Right lobe of liver (tissue), 6 donors: ENCODE measurements around the gene TSPAN9. TPM values are rescaled to one million over a fixed set of nuclear protein-coding genes. Genes with fewer than 3 reads are reported as not detected.

Experiments
- ATAC-seq, 4 donors: fragments of 200-7000 bp; cut with Tn5 transposase; one replicate each; pipeline ENCODE4 v1.9.1; 2020; ENCODE audit warnings: mild to moderate bottlenecking in 4 of 4, moderate library complexity in 4 of 4
- DNase-seq, 3 donors: peaks; one replicate each; pipeline ENCODE4 v3.0.0-alpha.2; 2020
- H3K27ac ChIP-seq, 3 donors: fragments of 200-600 bp; one replicate each; pipeline ENCODE4 v1.8.0; 2022
- H3K27me3 ChIP-seq, 2 donors: fragments of 200-600 bp; one replicate each; pipeline ENCODE4 v1.8.0; 2022
- H3K36me3 ChIP-seq, 4 donors: fragments of 200-600 bp; sonication (generic) in 1 of 4; one replicate each; pipeline versions ENCODE4 v1.5.1 to v1.8.0; 2017 to 2022; ENCODE audit warnings: control low read depth in 1 of 4
- H3K4me1 ChIP-seq, 4 donors: fragments of 200-600 bp; sonication (generic) in 1 of 4; one replicate each; pipeline versions ENCODE4 v1.5.1 to v1.8.0; 2017 to 2022; ENCODE audit warnings: control low read depth in 1 of 4
- H3K4me3 ChIP-seq, 3 donors: fragments of 200-600 bp; one replicate each; pipeline ENCODE4 v1.8.0; 2022
- H3K9me3 ChIP-seq, 4 donors: fragments of 200-600 bp; sonication (generic) in 1 of 4; one replicate each; pipeline versions ENCODE4 v1.5.1 to v1.8.0; 2017 to 2022; ENCODE audit warnings: control low read depth in 1 of 4
- POLR2A ChIP-seq: fragments of 450-650 bp; IDR thresholded peaks from one replicate; pipeline ENCODE4 v1.6.1; 2017; ENCODE audit warnings: antibody characterized with exemption, mild to moderate bottlenecking
- WGBS: methylation state at CpG from one replicate; pipeline ENCODE4 v1.1.6; 2018; ENCODE audit warnings: low coverage, low lambda C conversion rate; ENCODE audit not compliant: insufficient coverage; ENCODE audit errors: missing lambda C conversion rate; 5-methylcytosine and 5-hydroxymethylcytosine counted together
- intact Hi-C, 2 donors: fragments of 100-400 bp; cut with DNase I; formaldehyde crosslinking; loops; one replicate each; pipeline versions ENCODE4 v1.11.2 to v1.14.1; 2022
- total RNA-seq, 6 experiments: library from RNA; depleted of rRNA in 2 of 6; stranded (reverse); fragments of >200 nt in 2 of 6; fragmentation: NEBNext Ultra II Directional in 3 of 6; extraction: Animal tissue kit (Norgen Biotek cat#: 25700) in 3 of 6; gene quantifications; one replicate each; pipeline versions ENCODE4 v1.1.0 to v1.2.4, GENCODE V29; 2016 to 2023
- TF ChIP-seq, protein P1 (sequence below), 4 donors: fragments of 200-600 bp in 3 of 4; fragments of 450-650 bp in 1 of 4; IDR thresholded peaks; one replicate each; pipeline versions ENCODE4 v1.5.1 to v1.8.0; 2016 to 2022; ENCODE audit warnings: antibody characterized with exemption in 4 of 4, mild to moderate bottlenecking in 2 of 4
- donor health status: DM: no; HTN: yes; CAD: no.
- donor health status: DM: no; HTN: no; CAD: no.
- donor health status: DM: no; HTN: no; CAD: no.
- donor health status: DM: no; HTN: yes; CAD: no.
- donor health status: DM: no; HTN: yes; CAD: no.

The TSPAN9 gene
- total RNA-seq, 6 experiments from 2014 or later: 23.7 to 53.2 (median 39.8) TPM

DNA sequence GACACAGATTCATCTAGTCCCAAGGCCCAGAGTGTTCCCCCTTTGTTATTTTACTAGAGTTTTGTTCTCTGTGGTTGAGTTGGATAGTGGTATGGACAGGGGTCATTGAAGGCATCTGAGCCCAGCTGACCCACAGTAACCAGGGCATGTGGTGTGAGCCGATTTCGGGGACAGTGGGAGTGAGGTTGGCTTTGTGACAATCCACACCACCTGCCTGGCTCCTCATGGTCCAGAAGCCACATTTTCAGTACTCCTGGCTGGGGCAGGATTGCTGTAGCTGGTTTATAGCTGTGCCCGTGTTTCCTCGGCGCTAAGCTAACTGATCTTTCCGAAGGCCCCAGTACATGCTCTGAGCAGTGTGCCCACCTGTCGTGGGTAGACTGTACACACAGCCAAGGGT, 116.0 kb downstream of the TSPAN9 start:
- DNase-seq (no peak), ATAC-seq (no peak)
- no peak overlapping the region for H3K4me3 ChIP-seq
- peaks cover 0 to 13% (median 0%) of the 10 kb centered on the region in 4 donors for H3K4me1 ChIP-seq
- H3K27ac ChIP-seq: no peak overlapping the region
- no peaks in the 10 kb centered on the region for H3K9me3 ChIP-seq
- TF ChIP-seq, protein P1, sequence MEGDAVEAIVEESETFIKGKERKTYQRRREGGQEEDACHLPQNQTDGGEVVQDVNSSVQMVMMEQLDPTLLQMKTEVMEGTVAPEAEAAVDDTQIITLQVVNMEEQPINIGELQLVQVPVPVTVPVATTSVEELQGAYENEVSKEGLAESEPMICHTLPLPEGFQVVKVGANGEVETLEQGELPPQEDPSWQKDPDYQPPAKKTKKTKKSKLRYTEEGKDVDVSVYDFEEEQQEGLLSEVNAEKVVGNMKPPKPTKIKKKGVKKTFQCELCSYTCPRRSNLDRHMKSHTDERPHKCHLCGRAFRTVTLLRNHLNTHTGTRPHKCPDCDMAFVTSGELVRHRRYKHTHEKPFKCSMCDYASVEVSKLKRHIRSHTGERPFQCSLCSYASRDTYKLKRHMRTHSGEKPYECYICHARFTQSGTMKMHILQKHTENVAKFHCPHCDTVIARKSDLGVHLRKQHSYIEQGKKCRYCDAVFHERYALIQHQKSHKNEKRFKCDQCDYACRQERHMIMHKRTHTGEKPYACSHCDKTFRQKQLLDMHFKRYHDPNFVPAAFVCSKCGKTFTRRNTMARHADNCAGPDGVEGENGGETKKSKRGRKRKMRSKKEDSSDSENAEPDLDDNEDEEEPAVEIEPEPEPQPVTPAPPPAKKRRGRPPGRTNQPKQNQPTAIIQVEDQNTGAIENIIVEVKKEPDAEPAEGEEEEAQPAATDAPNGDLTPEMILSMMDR (IDR thresholded peaks at IDR 0.05): no peak
- no peak for TF ChIP-seq POLR2A
- WGBS: 100% methylated on average over 1 of the region's 7 CpGs
- H3K36me3 ChIP-seq: no peaks in the 10 kb centered on the region
- intact Hi-C loops: loop anchor here in 1 of 2 donors (10.0 kb wide), 1 partner anchor 48 kb away; no protein-coding TSS in a partner anchor
- H3K27me3 ChIP-seq: no peaks in the 10 kb centered on the region

DNA sequence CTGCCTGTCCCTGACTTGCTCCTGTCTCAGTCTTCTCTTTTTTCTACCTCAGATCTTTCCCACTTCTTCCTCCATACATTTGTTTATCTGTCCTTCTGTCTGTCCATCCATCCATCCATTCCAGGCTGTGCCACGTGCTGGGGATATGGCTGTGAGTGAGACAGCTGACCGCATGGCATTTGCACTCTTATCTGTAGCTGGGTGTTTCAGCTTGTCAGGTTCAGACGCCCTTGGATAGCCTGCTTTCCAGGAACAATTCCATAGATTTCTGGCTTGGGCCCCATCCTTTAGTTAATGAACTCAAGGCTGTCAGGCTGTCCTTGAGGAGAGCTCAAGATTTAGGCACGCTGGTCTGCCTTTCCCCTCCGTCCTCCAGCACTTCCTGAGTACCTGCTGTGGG, 116.6 kb downstream of the TSPAN9 start:
- H3K27ac ChIP-seq: no peak overlapping the region
- no peaks in the 10 kb centered on the region for H3K9me3 ChIP-seq
- no peak for ATAC-seq
- peaks cover 0 to 13% (median 0%) of the 10 kb centered on the region in 4 donors for H3K4me1 ChIP-seq
- no peak for DNase-seq
- H3K4me3 ChIP-seq: no peak overlapping the region
- H3K27me3 ChIP-seq: no peaks in the 10 kb centered on the region
- H3K36me3 ChIP-seq: no peaks in the 10 kb centered on the region
- WGBS: 67% methylated on average over 3 of the region's 5 CpGs
- intact Hi-C loops: loop anchor here in 1 of 2 donors (10.0 kb wide), 1 partner anchor 49 kb away; no protein-coding TSS in a partner anchor
- TF ChIP-seq, protein P1 (IDR thresholded peaks at IDR 0.05): no peak
- TF ChIP-seq POLR2A: no peak

DNA sequence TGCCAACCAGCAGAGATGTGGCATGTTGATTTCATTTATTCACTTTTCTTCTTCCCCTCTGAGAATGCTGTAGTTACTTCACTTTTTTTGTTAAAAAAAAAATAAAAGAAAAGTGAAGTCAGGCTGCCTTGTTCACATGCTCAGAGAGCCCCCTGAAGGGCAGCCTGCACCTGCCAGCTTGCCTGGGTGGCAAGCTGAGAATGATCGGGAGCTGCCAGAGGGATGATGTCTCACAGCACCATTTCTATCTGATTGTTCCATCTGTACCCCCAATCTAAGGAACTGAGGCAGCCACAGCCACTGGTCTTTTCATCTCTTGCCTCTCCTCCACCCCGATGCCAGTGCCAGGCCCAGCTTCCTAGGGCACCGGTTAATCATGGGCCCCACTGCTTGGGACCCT, 118.2 kb downstream of the TSPAN9 start:
- no peak for TF ChIP-seq POLR2A
- TF ChIP-seq, protein P1 (IDR thresholded peaks at IDR 0.05): no peak
- H3K9me3 ChIP-seq: no peaks in the 10 kb centered on the region
- DNase-seq: no peak
- 40% methylated on average over 2 of the region's 3 CpGs for WGBS
- no peaks in the 10 kb centered on the region for H3K36me3 ChIP-seq
- ATAC-seq: no peak
- intact Hi-C loops: loop anchor here in 1 of 2 donors (10.0 kb wide), 1 partner anchor 51 kb away; no protein-coding TSS in a partner anchor
- no peaks in the 10 kb centered on the region for H3K27me3 ChIP-seq
- H3K4me1 ChIP-seq: peaks cover 0 to 12% (median 0%) of the 10 kb centered on the region in 4 donors
- H3K4me3 ChIP-seq: no peak overlapping the region
- H3K27ac ChIP-seq: no peak overlapping the region

DNA sequence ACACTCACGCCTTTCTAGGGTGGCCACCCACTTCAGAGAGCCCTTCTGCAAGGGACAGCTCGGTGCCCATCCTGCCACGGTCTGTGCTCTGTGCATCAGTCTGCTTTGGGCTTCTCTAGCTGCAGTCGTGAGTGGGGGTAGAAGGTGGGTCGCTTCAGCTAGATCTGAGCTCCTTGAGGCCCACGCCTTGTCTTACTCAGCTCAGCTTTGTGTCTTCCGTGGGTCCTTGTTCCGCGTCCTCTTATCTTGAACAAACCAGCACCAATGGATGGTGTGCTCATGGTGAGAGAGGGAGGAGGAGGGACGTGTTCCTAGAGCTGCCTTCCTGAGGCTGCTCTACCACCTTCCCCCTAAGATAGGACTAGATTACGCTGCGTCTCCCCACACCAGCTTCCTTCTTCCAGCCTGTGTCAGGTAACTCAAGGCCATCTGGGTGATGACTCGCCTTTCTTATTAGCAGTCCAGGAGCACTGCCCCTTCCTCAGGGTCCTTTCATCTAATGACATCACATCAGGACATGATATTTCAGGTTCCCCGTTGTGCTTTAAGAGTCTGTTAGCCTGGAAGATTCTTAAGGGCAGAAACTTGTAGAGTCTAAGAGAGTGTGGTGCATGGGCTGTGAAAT, 118.8 kb downstream of the TSPAN9 start:
- intact Hi-C loops: loop anchor here in 1 of 2 donors (10.0 kb wide), 1 partner anchor 51 kb away; no protein-coding TSS in a partner anchor
- no peak for ATAC-seq
- TF ChIP-seq, protein P1 (IDR thresholded peaks at IDR 0.05): no peak
- TF ChIP-seq POLR2A: no peak
- Histone ChIP-seq H3K4me3 (no peak overlapping the region), H3K4me1 (peaks cover 0 to 6% (median 0%) of the 10 kb centered on the region in 4 donors), H3K27me3 (no peaks in the 10 kb centered on the region), H3K27ac (no peak overlapping the region), H3K36me3 (no peaks in the 10 kb centered on the region), H3K9me3 (no peaks in the 10 kb centered on the region)
- WGBS: 68% methylated on average over 3 of the region's 14 CpGs
- DNase-seq: no peak
